ENCODE data around the gene FABP2.

The FABP2 gene

DNA sequence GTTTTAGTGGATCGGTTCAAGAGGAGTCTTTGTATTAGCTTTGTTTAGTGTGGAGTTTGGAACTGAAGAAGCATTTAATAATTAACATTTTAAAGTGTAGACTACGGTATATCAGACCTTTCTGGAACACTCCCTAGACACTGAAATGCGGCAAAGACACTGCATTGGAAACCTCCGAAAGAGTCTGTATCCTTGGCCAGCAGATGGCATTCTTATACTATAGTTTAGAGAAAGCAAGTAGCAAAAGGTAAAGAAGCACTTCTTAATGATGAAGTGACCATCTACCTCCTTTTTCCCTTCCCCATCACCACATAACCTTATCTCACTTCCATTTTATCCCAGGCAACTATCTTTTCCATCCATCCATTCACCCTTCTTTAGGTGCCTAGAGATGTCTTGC is 7.6 kb downstream of the FABP2 start:
- POLR2A ChIA-PET, result no interaction called here
- Histone ChIP-seq H3K4me1 (ENCODE audit: control insufficient read depth, insufficient read depth, low read length) (no peaks in the 10 kb centered on the region), H3K9me3 (ENCODE audit: control insufficient read depth, insufficient read depth, low read depth, low read length) (no peaks in the 10 kb centered on the region), H3K27ac (ENCODE audit: extremely low read depth, low read depth, low read length) (no peak overlapping the region), H3K36me3 (ENCODE audit: control insufficient read depth in 2 of 2, insufficient read depth in 1 of 2, low read length in 2 of 2) (no peaks in the 10 kb centered on the region), H3K4me3 (ENCODE audit: low read depth, low read length) (no peak overlapping the region)
- TF ChIP-seq, protein P1, sequence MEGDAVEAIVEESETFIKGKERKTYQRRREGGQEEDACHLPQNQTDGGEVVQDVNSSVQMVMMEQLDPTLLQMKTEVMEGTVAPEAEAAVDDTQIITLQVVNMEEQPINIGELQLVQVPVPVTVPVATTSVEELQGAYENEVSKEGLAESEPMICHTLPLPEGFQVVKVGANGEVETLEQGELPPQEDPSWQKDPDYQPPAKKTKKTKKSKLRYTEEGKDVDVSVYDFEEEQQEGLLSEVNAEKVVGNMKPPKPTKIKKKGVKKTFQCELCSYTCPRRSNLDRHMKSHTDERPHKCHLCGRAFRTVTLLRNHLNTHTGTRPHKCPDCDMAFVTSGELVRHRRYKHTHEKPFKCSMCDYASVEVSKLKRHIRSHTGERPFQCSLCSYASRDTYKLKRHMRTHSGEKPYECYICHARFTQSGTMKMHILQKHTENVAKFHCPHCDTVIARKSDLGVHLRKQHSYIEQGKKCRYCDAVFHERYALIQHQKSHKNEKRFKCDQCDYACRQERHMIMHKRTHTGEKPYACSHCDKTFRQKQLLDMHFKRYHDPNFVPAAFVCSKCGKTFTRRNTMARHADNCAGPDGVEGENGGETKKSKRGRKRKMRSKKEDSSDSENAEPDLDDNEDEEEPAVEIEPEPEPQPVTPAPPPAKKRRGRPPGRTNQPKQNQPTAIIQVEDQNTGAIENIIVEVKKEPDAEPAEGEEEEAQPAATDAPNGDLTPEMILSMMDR (tag by site-specific recombination; IDR thresholded peaks at IDR 0.05), result peak; percentile 22; the same call in 1 of the 2 replicates
- TF ChIP-seq ZNF654 (tag by site-specific recombination; IDR thresholded peaks at IDR 0.05; ENCODE audit: low read depth) (peak; percentile 78), ZNF596 (tag by site-specific recombination; IDR thresholded peaks at IDR 0.05) (no peak), ZNF623 (tag by site-specific recombination; IDR thresholded peaks at IDR 0.05) (no peak)
- CTCF ChIA-PET, result interaction anchor here (0.5 to 1.2 kb wide), 8 partner anchors 64 to 1753 kb away, joined by 3 to 5 read pairs (median 3); no protein-coding TSS in a partner anchor

DNA sequence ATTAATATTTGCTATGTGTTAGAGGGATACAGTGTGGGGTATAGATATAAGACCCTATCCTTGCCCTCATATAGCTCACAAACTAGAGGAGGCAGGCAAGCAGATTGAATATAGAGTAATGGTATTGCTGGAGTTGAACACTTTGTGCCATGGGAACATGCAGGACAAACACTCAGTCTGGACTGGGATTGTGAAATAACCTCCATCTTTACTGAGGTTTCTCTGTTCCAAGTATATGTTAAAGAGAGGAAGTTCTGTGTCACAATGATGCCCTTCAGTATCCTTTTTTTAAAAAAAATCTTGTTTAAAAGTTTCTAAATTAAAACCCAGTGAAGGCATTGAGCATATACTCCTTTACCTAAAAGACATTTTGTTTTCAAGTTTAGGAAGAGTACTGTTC is 8.7 kb downstream of the FABP2 start:
- ChIA-PET CTCF (interaction anchor here (0.5 to 1.2 kb wide), 3 partner anchors 247 to 338 kb away, joined by 3 to 5 read pairs (median 4); no protein-coding TSS in a partner anchor), POLR2A (no interaction called here)
- H3K9me3 ChIP-seq (ENCODE audit: control insufficient read depth, insufficient read depth, low read depth, low read length), result no peaks in the 10 kb centered on the region
- H3K4me3 ChIP-seq (ENCODE audit: low read depth, low read length), result no peak overlapping the region
- no peak overlapping the region for H3K27ac ChIP-seq (ENCODE audit: extremely low read depth, low read depth, low read length)
- H3K36me3 ChIP-seq (ENCODE audit: control insufficient read depth in 2 of 2, insufficient read depth in 1 of 2, low read length in 2 of 2), result no peaks in the 10 kb centered on the region
- TF ChIP-seq FEZF1 (tag by site-specific recombination; IDR thresholded peaks at IDR 0.05), result no peak
- H3K4me1 ChIP-seq (ENCODE audit: control insufficient read depth, insufficient read depth, low read length), result no peaks in the 10 kb centered on the region

DNA sequence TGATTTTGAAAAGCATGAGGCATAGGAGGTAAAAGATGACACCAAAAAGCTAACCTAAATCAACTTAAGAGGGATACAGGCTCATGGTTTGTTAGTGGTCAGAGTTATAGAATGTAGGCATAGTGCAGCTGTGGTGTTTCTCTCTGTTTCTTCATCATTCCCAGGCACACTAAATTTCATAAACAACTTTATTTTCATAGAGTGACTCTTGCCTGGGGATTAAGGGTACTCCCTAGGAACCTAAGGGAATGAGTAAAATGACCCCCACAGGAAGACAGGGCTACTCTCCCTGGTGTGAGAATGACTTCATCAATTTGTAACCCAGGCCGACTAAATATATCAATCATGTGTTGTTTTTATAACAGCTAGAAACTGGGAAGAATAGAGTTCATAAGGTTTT is 11.1 kb downstream of the FABP2 start:
- CTCF ChIA-PET, result no interaction called here
- POLR2A ChIA-PET, result no interaction called here
- Histone ChIP-seq H3K27ac (ENCODE audit: extremely low read depth, low read depth, low read length) (no peak overlapping the region), H3K4me3 (ENCODE audit: low read depth, low read length) (no peak overlapping the region), H3K36me3 (ENCODE audit: control insufficient read depth in 2 of 2, insufficient read depth in 1 of 2, low read length in 2 of 2) (no peaks in the 10 kb centered on the region), H3K9me3 (ENCODE audit: control insufficient read depth, insufficient read depth, low read depth, low read length) (no peaks in the 10 kb centered on the region), H3K4me1 (ENCODE audit: control insufficient read depth, insufficient read depth, low read length) (no peaks in the 10 kb centered on the region)
- TF ChIP-seq KLF7 (tag by site-specific recombination; IDR thresholded peaks at IDR 0.05; ENCODE audit: borderline replicate concordance), result no peak
- no peak for TF ChIP-seq ZNF558 (tag by site-specific recombination; IDR thresholded peaks at IDR 0.05)
- no peak for TF ChIP-seq ZNF19 (tag by site-specific recombination; IDR thresholded peaks at IDR 0.05; ENCODE audit: low read depth)
- TF ChIP-seq ZFP37 (tag by site-specific recombination; IDR thresholded peaks at IDR 0.05), result no peak

DNA sequence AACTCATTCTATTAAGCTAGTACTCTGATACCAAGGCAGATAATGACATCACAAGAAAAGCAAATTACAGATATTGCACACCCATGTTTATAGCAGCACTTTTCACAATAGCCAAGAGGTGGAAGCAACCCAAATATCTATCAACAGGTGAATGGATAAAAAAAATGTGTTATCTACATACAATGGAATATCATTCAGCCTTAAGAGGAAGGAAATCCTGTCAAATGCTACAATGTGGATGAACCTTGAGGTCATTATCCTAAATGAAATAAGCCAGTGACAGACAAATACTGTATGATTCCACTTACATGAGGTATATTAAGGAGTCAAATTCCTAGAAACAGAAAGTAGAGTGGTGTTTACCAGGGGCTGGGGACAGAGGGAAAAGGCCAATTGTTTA is 14.3 kb downstream of the FABP2 start:
- H3K36me3 ChIP-seq (ENCODE audit: control insufficient read depth in 2 of 2, insufficient read depth in 1 of 2, low read length in 2 of 2), result no peaks in the 10 kb centered on the region
- H3K27ac ChIP-seq (ENCODE audit: extremely low read depth, low read depth, low read length), result no peak overlapping the region
- no peak overlapping the region for H3K4me3 ChIP-seq (ENCODE audit: low read depth, low read length)
- H3K9me3 ChIP-seq (ENCODE audit: control insufficient read depth, insufficient read depth, low read depth, low read length), result no peaks in the 10 kb centered on the region
- CTCF ChIA-PET, result no interaction called here
- POLR2A ChIA-PET, result no interaction called here
- no peaks in the 10 kb centered on the region for H3K4me1 ChIP-seq (ENCODE audit: control insufficient read depth, insufficient read depth, low read length)
- TF ChIP-seq SCRT2 (tag by site-specific recombination; IDR thresholded peaks at IDR 0.05) (0 out of 2 replicates have a peak, but pooled peaks have one; percentile 13), ZNF311 (tag by site-specific recombination; IDR thresholded peaks at IDR 0.05; ENCODE audit: borderline replicate concordance) (no peak)

DNA sequence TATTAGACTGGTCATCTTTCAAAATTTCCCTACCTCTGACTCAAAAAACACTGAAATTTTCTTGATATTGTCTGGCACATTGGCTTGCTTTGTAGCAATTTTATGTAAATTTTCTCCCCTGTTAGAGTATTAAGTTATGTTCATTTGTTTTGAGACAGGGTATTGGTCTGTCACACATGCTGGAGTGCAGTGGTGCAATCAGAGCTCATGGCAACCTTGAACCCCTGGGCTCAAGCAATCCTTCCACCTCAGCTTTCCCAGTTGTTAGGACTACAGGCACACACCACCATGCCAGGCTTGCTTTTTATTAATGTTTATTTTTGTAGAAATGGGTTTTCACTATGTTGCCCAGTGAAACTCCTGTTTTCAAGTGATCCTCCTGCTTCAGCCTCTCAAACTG is 17.5 kb downstream of the FABP2 start:
- H3K27ac ChIP-seq (ENCODE audit: extremely low read depth, low read depth, low read length), result no peak overlapping the region
- POLR2A ChIA-PET, result no interaction called here
- H3K4me3 ChIP-seq (ENCODE audit: low read depth, low read length), result no peak overlapping the region
- CTCF ChIA-PET, result no interaction called here
- no peaks in the 10 kb centered on the region for H3K36me3 ChIP-seq (ENCODE audit: control insufficient read depth in 2 of 2, insufficient read depth in 1 of 2, low read length in 2 of 2)
- no peak for TF ChIP-seq MYNN (tag by site-specific recombination; IDR thresholded peaks at IDR 0.05; ENCODE audit: borderline replicate concordance)
- no peak for TF ChIP-seq ZNF138 (tag by site-specific recombination; IDR thresholded peaks at IDR 0.05; ENCODE audit: borderline replicate concordance)
- no peak for TF ChIP-seq ZNF24 (tag by site-specific recombination; IDR thresholded peaks at IDR 0.05)
- no peak for TF ChIP-seq ZNF777 (tag by site-specific recombination; IDR thresholded peaks at IDR 0.05; ENCODE audit: borderline replicate concordance)
- TF ChIP-seq ZXDB (tag by site-specific recombination; IDR thresholded peaks at IDR 0.05), result no peak
- TF ChIP-seq ZNF510 (tag by site-specific recombination; IDR thresholded peaks at IDR 0.05; ENCODE audit: insufficient replicate concordance), result no peak
- no peak for TF ChIP-seq ZNF394 (tag by site-specific recombination; IDR thresholded peaks at IDR 0.05; ENCODE audit: borderline replicate concordance)
- TF ChIP-seq ZNF121 (tag by site-specific recombination; IDR thresholded peaks at IDR 0.05), result no peak
- TF ChIP-seq ZNF354C (tag by site-specific recombination; IDR thresholded peaks at IDR 0.05; ENCODE audit: borderline replicate concordance, low read depth), result no peak
- TF ChIP-seq ZNF292 (tag by site-specific recombination; IDR thresholded peaks at IDR 0.05; ENCODE audit: borderline replicate concordance, low read depth), result no peak
- TF ChIP-seq, protein P2, sequence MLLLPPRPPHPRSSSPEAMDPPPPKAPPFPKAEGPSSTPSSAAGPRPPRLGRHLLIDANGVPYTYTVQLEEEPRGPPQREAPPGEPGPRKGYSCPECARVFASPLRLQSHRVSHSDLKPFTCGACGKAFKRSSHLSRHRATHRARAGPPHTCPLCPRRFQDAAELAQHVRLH (tag by site-specific recombination; IDR thresholded peaks at IDR 0.05), result no peak
- no peak for TF ChIP-seq ZNF585B (tag by site-specific recombination; IDR thresholded peaks at IDR 0.05)
- no peak for TF ChIP-seq ZNF792 (tag by site-specific recombination; IDR thresholded peaks at IDR 0.05)
- H3K9me3 ChIP-seq (ENCODE audit: control insufficient read depth, insufficient read depth, low read depth, low read length), result no peaks in the 10 kb centered on the region
- H3K4me1 ChIP-seq (ENCODE audit: control insufficient read depth, insufficient read depth, low read length), result no peaks in the 10 kb centered on the region
